ENCODE results near the gene ZBTB43.
A peak's percentile ranks its signal among the peaks of the same experiment; 100 is the strongest.

Gene ZBTB43

DNA sequence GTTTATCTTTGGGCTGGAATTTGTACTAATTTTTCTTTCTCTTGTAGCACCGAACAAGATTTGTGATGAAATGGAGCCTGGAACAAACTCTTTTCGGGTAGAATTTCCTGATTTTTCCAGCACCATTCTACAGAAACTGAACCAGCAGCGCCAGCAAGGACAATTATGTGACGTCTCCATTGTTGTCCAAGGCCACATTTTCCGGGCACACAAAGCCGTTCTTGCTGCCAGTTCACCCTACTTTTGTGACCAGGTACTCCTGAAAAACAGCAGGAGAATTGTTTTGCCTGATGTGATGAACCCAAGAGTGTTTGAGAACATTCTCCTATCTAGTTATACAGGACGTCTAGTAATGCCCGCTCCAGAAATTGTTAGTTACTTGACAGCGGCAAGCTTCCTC lies 27.6 kb downstream of the ZBTB43 start:
- no peak for DNase-seq

DNA sequence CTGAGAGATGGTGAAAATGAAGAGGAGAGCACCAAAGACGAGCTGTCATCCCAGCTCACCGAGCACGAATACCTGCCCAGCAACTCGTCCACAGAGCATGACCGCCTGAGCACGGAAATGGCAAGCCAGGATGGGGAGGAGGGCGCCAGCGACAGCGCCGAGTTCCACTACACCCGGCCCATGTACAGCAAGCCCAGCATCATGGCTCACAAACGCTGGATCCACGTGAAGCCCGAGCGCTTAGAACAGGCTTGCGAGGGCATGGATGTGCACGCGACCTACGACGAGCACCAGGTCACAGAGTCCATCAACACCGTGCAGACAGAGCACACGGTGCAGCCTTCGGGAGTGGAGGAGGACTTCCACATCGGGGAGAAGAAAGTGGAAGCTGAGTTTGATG lies 28.2 kb downstream of the ZBTB43 start:
- DNase-seq = no peak

DNA sequence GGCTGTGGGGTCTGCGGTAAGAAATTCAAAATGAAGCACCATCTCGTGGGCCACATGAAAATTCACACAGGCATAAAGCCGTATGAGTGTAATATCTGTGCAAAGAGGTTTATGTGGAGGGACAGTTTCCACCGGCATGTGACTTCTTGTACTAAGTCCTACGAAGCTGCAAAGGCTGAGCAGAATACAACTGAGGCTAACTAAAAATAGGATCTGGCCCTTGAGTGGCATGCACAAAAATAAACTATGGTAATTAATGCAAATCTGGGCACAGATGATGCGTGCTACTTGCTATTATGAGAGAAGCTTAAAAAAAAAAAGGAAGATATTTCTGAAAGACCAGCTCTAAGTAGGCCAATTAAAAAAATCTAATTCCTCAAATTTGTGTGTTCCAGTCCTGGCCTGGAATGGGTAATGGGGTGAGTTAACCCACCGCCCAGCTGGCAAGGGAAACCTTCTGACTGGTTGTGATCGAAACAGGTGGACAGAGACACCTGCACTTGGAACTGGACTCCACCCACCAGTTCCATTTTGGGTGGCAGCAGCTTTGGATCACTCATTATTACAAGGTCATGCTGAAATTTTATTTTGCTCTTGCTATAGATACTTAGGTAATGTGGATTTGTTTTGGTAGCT lies 29.0 kb downstream of the ZBTB43 start:
- DNase-seq = no peak

DNA sequence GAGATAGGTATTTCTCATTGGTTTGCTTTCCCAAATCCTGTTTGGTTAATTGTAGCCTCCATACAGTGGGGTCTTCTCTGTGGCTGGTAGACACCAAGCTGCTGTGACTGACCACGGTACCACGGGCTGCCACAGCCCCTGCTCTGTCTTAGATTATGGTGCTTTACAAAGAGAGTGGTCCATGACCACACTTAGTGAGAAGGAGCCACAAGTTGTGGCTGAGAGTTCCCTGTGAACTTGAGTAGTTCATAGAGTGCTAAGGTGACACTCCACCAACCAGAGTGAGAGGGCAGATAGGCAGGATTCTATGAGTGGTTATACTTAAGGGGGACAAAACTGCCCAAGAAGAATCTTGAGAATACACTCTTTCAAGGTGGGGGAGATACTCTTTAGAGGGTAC lies 29.8 kb downstream of the ZBTB43 start:
- DNase-seq = no peak

DNA sequence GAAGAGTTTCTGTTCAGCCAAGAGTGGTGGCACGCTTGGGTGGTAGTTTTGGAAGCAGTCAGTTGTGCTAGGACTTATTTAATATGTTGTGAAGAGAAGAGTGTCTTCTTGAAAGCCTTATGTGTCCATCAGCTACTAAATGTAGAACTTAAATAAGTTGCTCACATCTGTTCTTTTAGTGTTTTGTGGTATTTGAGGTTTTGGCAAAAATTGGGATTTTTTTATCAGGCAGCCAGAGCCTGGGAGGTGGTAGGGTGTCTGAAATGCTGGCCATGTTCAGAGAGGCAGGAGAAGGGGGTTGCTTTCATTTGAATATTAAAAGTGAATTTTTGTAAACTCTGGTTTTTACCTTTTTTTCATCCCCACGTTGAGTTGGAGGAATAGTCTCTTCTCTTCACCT lies 31.4 kb downstream of the ZBTB43 start:
- DNase-seq = no peak

DNA sequence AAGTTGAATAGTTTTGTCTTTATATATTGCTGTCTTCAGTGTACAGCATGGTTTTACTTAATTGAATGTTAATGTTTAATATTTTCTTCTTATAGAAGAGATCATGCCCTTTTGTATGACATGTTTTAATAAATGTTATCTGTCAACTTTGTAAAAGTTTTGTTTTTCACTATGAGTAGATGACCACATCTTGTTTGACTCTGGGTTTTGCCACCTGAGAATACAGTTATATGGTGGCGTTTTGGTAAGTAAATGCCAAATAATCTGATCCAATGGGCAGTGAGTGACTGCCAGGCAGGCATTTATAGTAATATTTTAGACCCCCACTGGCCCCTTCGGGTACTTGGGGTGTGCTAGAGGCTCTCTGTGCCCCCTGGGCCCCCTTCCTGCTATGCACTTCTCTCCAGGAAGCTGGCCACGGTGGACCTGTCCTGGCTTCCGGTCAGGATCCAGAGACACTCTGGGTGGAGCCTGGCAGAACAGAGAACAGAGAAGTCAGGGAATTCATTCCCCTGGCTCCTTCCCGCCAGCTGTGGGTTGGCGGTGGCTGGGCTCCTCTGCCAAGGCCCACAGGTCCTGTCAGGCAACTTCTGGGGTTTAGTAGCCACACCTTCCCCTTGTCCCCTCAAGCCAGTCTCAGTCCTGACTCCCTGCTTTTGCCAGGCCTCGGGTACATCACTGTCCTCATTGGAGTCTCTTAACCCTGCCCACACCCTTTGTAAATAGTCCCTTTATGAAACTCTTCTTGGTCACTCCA lies 33.4 kb downstream of the ZBTB43 start:
- no peak for DNase-seq

DNA sequence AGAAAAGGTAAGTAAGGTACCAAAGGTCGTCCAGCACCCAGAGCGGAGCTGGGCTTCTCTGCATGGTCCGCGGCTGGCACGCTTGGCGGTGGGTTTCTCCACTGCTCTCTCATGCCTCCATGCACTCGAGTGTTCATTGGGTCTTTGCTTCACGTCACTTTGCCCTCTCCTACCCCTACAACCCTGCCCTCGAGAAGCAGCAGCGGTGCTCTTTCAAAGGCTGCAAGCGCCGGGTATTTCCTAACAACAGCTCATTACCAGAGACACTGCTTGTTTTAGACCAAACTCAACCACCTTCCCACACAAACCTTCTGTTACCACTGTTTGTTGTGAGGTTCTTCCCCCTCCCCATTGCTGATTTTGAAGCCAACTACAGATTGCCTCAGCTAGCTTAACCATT lies 34.1 kb downstream of the ZBTB43 start:
- no peak for DNase-seq

DNA sequence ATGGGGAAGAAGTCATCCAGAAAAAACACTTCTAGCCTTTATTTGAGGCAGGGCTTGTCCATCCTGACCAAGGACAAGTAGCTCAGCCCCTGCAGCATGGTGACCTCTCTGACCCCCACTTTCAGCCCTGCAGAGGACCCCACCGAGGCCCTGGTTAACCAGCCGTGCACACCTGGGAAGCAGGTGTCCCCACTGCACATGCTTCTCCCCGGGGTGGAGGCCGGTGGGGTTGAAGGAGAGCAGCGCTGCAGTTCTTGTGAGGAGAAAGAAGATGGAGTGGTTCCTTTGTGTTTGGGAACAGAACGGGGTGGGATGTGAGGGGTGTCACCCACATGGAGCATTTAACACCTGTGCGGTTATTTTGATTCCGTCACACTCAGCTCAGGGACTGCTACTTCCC lies 34.5 kb downstream of the ZBTB43 start:
- DNase-seq = no peak

DNA sequence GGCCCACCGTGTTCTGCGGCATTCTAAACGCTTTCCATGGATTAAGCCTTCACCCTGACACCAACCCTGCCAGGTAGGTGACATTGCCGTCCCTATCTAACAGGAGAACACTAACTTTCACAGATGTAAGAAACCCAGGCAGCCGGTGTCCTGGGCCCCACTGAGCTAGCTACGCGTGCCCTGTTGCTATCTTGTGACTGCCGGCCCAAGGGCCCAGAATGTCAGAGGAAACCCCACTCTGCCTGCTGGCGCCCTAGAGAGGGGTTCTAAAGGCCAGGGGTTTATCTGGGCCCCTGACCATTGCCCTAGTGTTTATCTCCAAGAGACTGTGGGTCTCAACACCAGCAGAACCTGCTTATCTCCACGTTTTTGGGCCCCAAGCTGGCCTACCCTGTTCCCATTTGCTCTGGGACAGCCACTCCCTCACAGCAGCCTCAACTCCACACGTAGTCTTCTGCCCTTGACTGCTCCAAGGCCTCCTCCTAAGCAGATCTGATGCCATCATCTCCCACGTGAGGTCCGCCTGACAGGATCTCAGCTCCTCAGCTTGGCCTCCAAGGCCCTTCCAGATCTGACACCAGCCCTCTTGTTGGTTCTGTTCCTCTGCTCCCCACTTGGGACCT lies 37.5 kb downstream of the ZBTB43 start:
- no peak for DNase-seq

DNA sequence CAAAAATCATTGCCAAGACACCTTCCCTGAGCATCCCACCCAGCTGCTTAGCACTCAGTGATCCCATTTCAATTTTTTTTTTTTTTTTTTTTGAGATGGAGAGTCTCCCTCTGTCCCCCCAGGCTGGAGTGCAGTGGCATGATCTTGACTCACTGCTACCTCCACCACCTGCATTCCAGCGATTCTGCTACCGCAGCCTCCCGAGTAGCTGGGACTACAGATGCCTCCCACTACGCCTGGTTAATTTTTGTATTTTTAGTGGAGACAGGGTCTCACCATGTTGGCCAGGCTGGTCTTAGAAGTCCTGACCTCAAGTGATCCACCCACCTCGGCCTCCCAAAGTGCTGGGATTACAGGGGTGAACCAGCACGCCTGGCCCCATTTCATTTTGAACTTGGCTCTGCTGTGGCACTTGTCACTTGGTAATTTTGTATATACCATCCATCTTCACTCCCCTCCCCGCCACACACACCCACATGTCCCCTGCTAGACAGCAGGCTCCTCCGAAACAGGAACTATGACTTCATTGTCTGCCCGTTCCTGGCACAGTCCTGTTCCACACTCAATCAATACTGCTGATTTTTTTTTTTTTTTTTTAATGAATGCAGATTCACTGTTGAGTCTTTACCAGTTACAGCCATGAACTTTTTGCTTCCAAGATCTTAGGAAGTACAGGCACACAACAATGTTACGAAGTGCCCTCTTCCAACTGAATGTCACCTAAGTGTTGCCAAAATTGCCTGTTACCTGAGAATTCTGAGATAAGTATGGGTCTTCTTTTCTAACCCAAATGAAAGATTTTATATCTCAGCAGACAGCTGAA lies 38.3 kb downstream of the ZBTB43 start:
- no peak for DNase-seq

DNA sequence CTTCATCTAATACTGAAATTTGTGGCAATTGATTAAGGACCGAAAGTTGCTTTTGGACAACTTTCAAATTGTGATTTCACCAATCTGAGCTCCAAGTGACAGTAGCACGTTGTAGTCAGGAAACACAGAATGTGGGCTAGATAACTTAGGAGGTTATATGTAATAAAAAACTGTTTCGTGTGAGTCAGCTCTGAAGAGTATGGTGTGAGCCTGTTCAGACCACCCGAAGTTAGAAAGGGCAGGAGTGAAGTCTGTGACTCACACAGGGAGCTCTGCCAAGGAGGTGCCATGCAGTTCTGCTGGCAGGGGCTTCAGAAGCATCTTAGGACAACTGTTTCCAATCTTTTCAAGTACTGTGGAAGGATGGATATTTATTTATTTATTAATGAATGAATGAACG lies 39.2 kb downstream of the ZBTB43 start:
- no peak for DNase-seq

DNA sequence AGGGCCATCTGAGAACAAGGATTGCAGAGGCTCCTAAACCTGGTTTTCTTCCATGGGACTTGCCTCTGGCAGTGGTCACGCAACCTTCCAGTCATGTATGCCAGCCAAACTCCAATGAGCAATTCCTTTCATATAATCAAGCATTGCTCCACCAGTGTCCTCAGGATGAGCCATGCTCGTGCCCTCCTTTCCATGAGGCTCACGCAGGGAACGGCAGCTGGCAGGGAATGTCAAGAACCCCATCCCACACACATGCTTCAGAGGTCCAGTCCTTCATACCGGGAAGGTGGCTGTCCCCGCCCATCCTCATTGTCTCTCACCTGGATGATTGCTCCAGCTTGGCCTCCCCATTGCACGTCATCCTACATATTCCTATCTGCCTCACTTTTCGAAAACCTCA lies 42.2 kb downstream of the ZBTB43 start:
- no peak for DNase-seq

DNA sequence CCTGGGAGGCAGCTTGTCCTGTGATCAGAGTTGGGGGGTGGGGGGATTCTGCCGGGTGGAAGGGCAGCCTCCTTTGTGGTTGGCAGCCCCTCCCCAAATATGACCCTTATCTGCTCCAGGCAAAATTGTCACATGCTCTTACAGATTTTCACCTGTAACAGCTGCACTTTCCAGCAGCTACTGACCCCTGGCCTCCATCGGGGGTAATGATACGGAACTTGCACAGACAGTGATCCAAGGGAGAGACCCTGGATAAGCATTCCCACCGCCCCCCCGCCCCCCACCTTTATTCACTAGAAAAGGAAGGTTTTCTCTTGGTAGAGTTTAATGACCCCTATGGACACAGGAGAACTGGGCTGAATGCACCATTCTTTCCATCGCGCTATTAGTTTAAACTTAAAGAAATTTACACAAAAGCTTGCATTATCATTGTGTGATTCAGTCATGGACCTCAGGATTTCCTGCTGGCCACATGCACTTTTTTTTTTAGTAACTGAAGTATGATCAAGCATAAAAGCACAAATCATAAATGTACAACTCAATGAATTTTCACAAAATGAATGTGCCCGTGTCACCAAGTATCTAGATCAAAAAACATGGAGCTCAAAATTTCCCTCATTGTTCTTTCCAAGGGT lies 44.9 kb downstream of the ZBTB43 start:
- DNase-seq = no peak

DNA sequence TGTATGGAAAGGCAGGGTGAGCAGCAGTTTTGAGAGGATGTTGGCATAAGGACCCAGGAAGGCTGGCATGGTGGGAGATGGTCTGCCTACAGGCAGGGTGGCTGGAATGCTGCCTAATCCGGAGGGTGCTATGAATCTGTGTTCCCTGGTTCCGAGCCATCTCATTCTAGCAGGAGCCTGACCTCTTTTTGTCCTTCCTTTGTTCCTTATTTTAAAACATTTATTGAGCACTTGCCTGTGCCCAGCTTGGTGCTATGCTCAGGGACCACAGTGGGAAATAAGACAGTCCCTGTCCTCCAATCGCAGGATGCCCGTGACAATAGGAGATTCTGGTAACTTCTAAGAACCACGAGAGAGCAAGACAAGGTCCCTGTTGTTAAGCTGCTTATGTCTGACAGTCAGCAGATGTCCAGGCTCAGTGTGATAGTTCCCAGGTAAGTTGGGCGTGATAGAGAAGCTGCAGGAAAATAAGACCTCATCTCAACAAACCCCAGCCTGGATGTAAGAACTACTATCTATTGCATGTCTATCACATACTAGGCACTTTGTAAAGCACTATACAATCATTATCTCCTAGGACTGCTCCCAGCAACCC lies 46.5 kb downstream of the ZBTB43 start:
- no peak for DNase-seq

DNA sequence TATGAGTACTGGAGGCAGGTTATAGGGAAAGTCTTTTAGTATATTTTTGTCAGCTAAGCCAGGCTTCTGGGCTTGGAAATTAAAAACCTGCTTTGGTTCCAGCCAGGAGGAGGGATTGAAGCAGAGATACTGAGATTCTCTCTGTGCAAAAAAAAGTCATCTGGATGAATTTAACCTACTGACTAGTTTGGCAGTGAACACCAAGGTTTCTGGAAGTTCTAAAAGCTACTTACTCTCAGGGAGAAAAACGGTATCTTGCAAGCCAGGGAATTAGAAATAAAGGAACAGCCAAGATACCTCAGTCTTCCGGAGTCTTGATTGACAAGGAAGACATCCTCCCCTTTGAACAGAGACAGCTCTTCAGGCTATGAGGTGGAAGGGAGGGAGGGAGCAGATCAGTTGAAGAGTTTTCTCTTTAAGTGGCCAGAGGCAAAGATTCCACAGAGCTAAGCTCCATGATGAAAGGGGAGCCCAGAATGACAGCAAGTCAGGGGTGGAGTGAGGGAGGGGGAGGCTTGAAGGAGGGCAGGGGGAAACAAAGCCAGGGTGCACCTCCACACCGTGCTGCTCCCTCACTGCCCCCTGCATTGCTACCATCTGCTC lies 47.3 kb downstream of the ZBTB43 start:
- DNase-seq = no peak

DNA sequence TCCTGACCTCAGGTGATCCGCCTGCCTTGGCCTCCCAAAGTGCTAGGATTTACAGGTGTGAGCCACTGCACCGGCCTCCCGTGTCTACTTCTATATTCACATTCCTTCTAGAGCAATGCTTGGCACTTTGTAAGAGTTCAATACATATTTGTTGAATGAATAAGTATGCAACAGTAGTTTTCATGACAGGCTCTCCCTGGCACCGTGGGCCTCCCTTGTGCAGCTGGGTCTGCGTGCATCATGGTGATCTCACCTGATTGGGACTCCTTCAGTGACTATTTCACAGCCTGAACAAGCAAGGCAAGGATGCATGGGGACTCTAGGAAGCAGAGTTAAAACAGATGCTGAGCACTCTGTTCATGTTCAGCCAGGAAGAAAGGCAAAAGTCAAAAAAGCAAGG lies 48.8 kb downstream of the ZBTB43 start:
- DNase-seq = no peak

DNA sequence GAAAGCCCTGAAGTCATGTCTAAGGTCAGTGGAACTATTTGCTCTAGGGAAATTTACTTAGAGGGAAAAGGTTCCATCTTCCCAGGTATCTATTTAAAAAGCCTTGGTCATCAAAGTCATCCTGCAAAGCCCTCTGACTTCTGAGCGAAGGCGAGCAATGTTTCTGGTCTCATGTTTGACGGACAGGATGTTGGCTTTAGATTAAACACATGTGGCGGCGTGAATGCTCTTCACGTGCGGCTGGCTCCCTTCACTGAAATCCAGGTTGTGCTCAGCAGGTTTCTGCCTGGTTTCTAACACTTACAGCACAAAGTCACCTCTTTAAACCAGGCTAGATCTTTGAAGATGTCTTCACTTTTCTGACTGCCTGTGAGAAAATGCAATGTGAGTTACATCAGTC lies 49.9 kb downstream of the ZBTB43 start:
- DNase-seq = no peak

DNA sequence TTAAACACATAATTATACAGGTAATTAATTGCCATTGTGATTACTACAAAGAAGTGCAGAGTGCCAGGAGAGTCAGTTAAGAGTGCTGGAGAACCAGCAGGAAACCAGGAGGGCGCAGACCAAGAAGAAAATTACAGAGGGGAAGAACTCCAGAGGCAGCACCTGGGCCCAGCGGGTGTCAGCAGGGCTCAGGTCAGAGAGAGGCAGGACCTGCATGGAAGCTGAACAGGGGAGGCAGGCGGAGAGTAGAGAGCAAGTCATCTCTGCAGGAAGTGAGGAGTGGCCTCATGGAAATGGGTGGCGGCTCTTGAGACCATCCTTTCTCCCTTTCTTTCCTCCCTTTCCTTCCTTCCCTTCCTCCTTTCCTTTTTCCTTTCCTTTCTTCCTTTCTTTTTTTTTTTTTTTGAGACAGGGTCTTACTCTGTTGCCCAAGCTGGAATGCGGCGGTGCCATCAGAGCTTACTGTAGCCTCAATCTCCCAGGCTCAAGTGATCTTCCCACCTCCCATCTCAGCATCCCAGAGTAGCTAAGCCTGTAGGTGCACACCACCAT lies 51.6 kb downstream of the ZBTB43 start:
- no peak for DNase-seq

DNA sequence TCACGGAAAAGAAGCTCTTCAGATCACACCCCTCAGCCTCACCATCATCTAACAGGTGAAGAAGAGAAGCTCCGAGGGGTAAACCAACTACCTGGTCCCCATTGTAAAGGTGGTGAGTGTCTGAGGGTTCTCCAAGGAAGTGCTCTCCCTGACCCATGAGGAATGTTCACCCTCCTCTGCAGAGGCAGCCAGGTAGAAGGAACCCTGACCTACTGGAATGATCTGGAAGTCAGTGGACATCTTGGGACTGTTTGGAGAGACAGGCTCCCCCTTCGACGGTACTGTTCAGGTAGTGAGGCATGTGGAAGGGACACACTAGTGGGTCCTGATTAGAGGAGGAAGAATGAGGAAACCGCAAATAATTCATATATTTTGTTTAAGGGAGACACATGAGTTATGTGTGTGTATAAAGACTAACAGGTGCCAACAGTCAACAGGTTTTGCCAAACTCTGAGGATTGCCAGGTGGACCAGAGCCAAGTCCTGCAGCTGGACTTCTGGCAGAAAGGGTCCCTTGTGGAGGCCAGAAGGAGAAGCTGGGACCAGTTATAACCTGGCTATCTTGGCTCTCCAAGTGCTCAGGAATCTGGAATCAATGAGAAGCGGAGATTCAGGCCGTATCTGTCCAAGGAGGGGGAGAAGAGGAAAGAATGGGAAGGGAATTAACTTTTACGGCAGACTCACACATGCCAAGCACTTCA lies 52.6 kb downstream of the ZBTB43 start:
- no peak for DNase-seq

DNA sequence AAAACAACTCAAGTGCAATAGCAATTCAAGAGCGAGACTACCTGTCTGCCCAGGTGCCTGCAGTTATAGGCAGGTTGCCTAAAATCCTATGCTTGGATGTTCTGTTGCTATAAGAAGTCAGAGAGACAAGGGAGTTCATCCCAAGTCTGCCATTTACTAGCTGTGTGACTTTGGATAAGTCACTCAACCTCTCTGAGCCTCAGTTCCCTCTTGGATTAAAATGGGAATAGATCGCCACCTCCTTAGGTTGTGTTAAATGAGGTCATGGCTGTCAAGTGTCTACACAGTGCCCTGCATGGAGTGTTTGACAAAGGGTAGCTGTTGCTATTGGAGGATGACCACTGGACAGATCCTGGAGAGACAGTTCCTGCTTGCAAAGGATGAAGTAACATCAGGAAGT lies 54.3 kb downstream of the ZBTB43 start:
- no peak for DNase-seq

DNA sequence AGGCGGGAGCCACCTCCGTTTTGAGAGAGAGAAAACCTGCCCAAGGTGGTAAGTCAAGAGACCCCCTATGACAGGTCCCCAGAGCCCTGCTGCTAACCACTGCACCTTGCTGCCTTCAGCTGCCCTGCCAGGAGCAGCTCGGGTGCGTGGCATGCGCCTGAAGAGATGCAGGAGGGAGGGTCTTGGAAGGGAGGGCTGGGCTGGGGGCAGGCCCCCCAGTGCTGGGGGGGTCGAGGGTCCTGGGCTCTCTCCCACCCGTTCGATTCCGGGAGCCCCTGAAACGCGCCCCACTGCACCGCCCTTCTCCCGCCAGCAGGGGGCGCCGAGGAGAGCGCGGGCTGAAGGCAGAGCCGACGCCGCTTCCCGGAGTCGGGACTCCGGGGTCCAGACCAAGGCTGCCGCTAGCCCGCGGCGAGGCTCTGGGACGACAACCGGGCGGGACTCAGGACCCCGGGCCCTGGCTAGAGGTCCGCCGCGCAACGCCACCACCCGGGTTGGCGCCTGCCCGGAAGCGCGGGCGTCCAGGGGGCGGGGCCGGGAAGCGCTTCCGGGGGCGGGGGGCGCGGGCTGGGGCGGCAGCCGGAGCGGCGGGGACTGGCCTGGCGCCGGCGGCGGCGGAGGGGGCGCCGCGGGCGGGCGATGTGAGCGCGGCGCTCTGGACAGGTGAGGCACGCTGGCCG lies 55.4 kb downstream of the ZBTB43 start, which contains the start of gene ZBTB34:
ZBTB34 (plus strand) TSS at position 563 of the 680 bp plus-strand sequence. CDS start 18,761 bp downstream, outside the sequence.
- peak; percentile 63 to 75 for DNase-seq

Measured in stimulated activated CD4-positive, alpha-beta T cell treated with anti-CD3 and anti-CD28 coated beads, Interleukin-4, amount 100 ng/mL, for 4 hours (primary cell).